HepG2 (cell line): ENCODE measurements around the gene MAML1. TPM values are rescaled to one million over a fixed set of nuclear protein-coding genes. Genes with fewer than 3 reads are reported as not detected.

ENCODE experiments used
- ATAC-seq: fragments of 200-7000 bp; cut with Tn5 transposase; 3 replicates; pipeline ENCODE4 v1.9.1; 2020; ENCODE audit warnings: mild to moderate bottlenecking, moderate library complexity
- BruUV-seq: library from RNA; stranded (reverse); fragments of 400-500 nt; replicated peaks from 2 replicates; lab custom pipeline; 2021; lab: Mats Ljungman, UMichigan
- CTCF ChIA-PET: fragments of 300-600 bp; formaldehyde crosslinking; extraction: SDS; loops from one replicate; lab custom pipeline; 2021; ENCODE audit warnings: low total read pairs, inconsistent platforms, low intra/inter-chr PET ratio; lab: Yijun Ruan, JAX
- POLR2A ChIA-PET: fragments of 350-600 bp; sonication (Branson Sonifier 250); formaldehyde crosslinking; loops from one replicate; lab custom pipeline; 2020; ENCODE audit warnings: antibody characterized with exemption, inconsistent platforms; lab: Yijun Ruan, JAX
- DNase-seq: peaks from one replicate; pipeline ENCODE4 v3.0.0-alpha.2; 2015; ENCODE audit warnings: low spot score
- FAIRE-seq: peaks from 3 replicates; lab custom pipeline; 2011; peaks lifted over from hg19 to GRCh38; lab: Jason Lieb, UNC
- H2AFZ ChIP-seq: one replicate; pipeline ENCODE4 v1.6.1; 2011; ENCODE audit warnings: low read length, inconsistent platforms
- H3K27ac ChIP-seq: fragments of 300-600 bp; 3 replicates; pipeline ENCODE4 v1.8.0; 2011; ENCODE audit warnings: mixed run types, mild to moderate bottlenecking, mixed read lengths, low read length, inconsistent platforms; ENCODE audit not compliant: insufficient read depth; ENCODE audit errors: extremely low read length
- H3K27me3 ChIP-seq, 2 experiments: fragments of 200-600 bp in 1 of 2; 2 replicates in 1 of 2; 3 replicates in 1 of 2; pipeline versions ENCODE4 v1.6.0 to v1.8.0; 2011; ENCODE audit warnings: low read length in 2 of 2, mild to moderate bottlenecking in 2 of 2, moderate library complexity in 2 of 2, inconsistent platforms in 1 of 2; ENCODE audit not compliant: insufficient read depth in 2 of 2, control insufficient read depth in 1 of 2
- H3K36me3 ChIP-seq, 2 experiments: fragments of 200-600 bp in 1 of 2; replicated peaks in 1 of 2; 2 replicates in 1 of 2; 3 replicates in 1 of 2; pipeline versions ENCODE4 v1.5.1 to v1.8.0; 2011; ENCODE audit warnings: low read length in 2 of 2, inconsistent platforms in 1 of 2; ENCODE audit not compliant: insufficient read depth in 2 of 2, control insufficient read depth in 1 of 2
- H3K4me1 ChIP-seq: 2 replicates; pipeline ENCODE4 v1.5.1; 2012; ENCODE audit warnings: low read length, inconsistent platforms; ENCODE audit not compliant: insufficient read depth
- H3K4me2 ChIP-seq: 2 replicates; pipeline ENCODE4 v1.6.0; 2011; ENCODE audit warnings: low read depth, low read length, inconsistent platforms
- H3K4me3 ChIP-seq, 3 experiments: fragments of 200-600 bp in 1 of 3; sonication (generic), shearing (Covaris generic) in 1 of 3; replicated peaks in 1 of 3; 2 replicates each; pipeline ENCODE4 v1.5.1; 2011 to 2016; ENCODE audit warnings: low read length in 3 of 3, inconsistent platforms in 2 of 3, low read depth in 2 of 3, mild to moderate bottlenecking in 2 of 3, control low read depth in 1 of 3, mixed read lengths in 1 of 3; ENCODE audit not compliant: insufficient read depth in 1 of 3
- H3K79me2 ChIP-seq: one replicate; pipeline ENCODE4 v1.6.1; 2011; ENCODE audit warnings: low read length, inconsistent platforms; ENCODE audit not compliant: insufficient read depth
- H3K9ac ChIP-seq: 2 replicates; pipeline ENCODE4 v1.6.0; 2011; ENCODE audit warnings: mild to moderate bottlenecking, low read depth, low read length, inconsistent platforms; ENCODE audit not compliant: insufficient read depth
- H3K9me3 ChIP-seq: 2 replicates; pipeline ENCODE4 v1.5.1; 2012; ENCODE audit warnings: mild to moderate bottlenecking, low read length
- H4K20me1 ChIP-seq: 2 replicates; pipeline ENCODE4 v1.6.0; 2011; ENCODE audit warnings: inconsistent platforms, mild to moderate bottlenecking, low read length, moderate library complexity; ENCODE audit not compliant: insufficient read depth
- AGO1 ChIP-seq: fragments of 200-400 bp; formaldehyde crosslinking; IDR thresholded peaks from 2 replicates; pipeline ENCODE4 v1.6.1; 2017; ENCODE audit warnings: mild to moderate bottlenecking, low read depth, low read length, moderate library complexity; ENCODE audit not compliant: poor library complexity, severe bottlenecking
- RBFOX2 ChIP-seq: fragments of 200-400 bp; formaldehyde crosslinking; IDR thresholded peaks from 2 replicates; pipeline ENCODE4 v1.6.1; 2017; ENCODE audit warnings: low read depth, mild to moderate bottlenecking, low read length
- SCMH1 ChIP-seq: sonication (generic); formaldehyde crosslinking; IDR thresholded peaks from 2 replicates; pipeline ENCODE4 v1.9.0; 2021; ENCODE audit warnings: missing genetic modification reagents, mild to moderate bottlenecking, borderline replicate concordance
- ZFYVE20 ChIP-seq: sonication (generic); formaldehyde crosslinking; IDR thresholded peaks from 2 replicates; pipeline ENCODE4 v1.8.0; 2023; ENCODE audit warnings: low read depth, mild to moderate bottlenecking, moderate library complexity, missing genetic modification reagents, borderline replicate concordance
- ZNF234 ChIP-seq: sonication (generic); formaldehyde crosslinking; conservative IDR thresholded peaks from 2 replicates; pipeline ENCODE4 v1.5.1; 2020; ENCODE audit warnings: mild to moderate bottlenecking, missing genetic modification reagents
- ZNF337 ChIP-seq: sonication (generic); formaldehyde crosslinking; IDR thresholded peaks from 2 replicates; pipeline ENCODE4 v1.5.1; 2020; ENCODE audit warnings: missing genetic modification reagents, low read depth, mild to moderate bottlenecking, borderline replicate concordance
- WGBS: methylation state at CpG from one replicate; pipeline ENCODE4 v1.1.6; 2017; ENCODE audit warnings: low lambda C conversion rate; 5-methylcytosine and 5-hydroxymethylcytosine counted together
- in situ Hi-C: cut with HindIII; loops from 2 replicates; pipeline ENCODE4 v1.10.0; 2017; ENCODE audit warnings: low pct_unique_long_range_greater_than_20kb; ENCODE audit not compliant: extremely low pct_ligation_motif_present
- intact Hi-C: fragments of 100-400 bp; cut with micrococcal nuclease; formaldehyde crosslinking; loops from one replicate; pipeline ENCODE4 v1.10.0; 2022; ENCODE audit not compliant: unreplicated experiment
- polyA plus RNA-seq, 8 experiments: library from polyadenylated mRNA; depleted of rRNA in 3 of 8; stranded (reverse) in 7 of 8; unstranded in 1 of 8; fragments of >200 nt; fragmentation: Illumina TruSeq in 4 of 8; extraction: Trizol in 4 of 8; gene quantifications; 2 replicates each; pipeline versions ENCODE4 v1.2.1 to v1.2.3, GENCODE V29; 2011 to 2016; ENCODE audit warnings: low read depth in 4 of 8, missing spikeins in 1 of 8, mixed read lengths in 1 of 8; ENCODE audit not compliant: insufficient read depth in 1 of 8
- total RNA-seq, 5 experiments: library from RNA; depleted of rRNA; stranded (reverse); fragments of >200 nt; fragmentation: Illumina TruSeq; extraction: Trizol; gene quantifications; 2 replicates each; pipeline ENCODE4 v1.2.3, GENCODE V29; 2016; ENCODE audit warnings: low read depth in 1 of 5
- TF ChIP-seq, protein P1 (sequence below): sonication (generic); formaldehyde crosslinking; IDR thresholded peaks from 2 replicates; pipeline ENCODE4 v1.8.1; 2023; ENCODE audit warnings: missing genetic modification reagents, inconsistent platforms, borderline replicate concordance

MAML1 gene
- total and polyA plus RNA-seq, 2 of the 13 experiments (the other 11 are each of a cell fraction or from before 2014, with no cell fraction given) = 10.0 to 10.8 TPM

- Histone ChIP-seq H3K27ac (no peak overlapping the region), H3K4me1 (peaks cover 42% of the 10 kb centered on the region), H3K9me3 (no peaks in the 10 kb centered on the region), H3K4me3 (no peak overlapping the region), H4K20me1 (peaks cover 20% of the 10 kb centered on the region; the same call in 1 of the 2 replicates), H3K4me2 (no peak overlapping the region), H3K9ac (no peak overlapping the region), H3K27me3 (no peaks in the 10 kb centered on the region), H2AFZ (no peak overlapping the region), H3K36me3 (peaks cover 28 to 43% of the 10 kb centered on the region in 2 experiments; a peak in 4 of 5 replicates), H3K79me2 (peaks cover 17% of the 10 kb centered on the region)
- intact Hi-C loops (no loop called here), in situ Hi-C loops (no loop called here)
- FAIRE-seq (no peak), ATAC-seq (no peak), DNase-seq (no peak)
- CTCF ChIA-PET = no interaction called here
- POLR2A ChIA-PET = interaction anchor here (1.1 kb wide), 1 partner anchor 25 kb away, joined by 4 read pairs; no protein-coding TSS in a partner anchor
- BruUV-seq = no TSS peak
- peak; percentile 44; the same call in 1 of the 2 replicates for TF ChIP-seq RBFOX2
- no peak for TF ChIP-seq ZFYVE20 (CRISPR knock-in tag)
- 97% methylated on average over 21 of the region's 21 CpGs for WGBS
These were observed 67.6 kb downstream of the MAML1 start for GRCh38 chr5:179800071-179800695.

- intact Hi-C loops = no loop called here
- Histone ChIP-seq H3K79me2 (peaks cover 22% of the 10 kb centered on the region), H2AFZ (no peak overlapping the region), H3K4me1 (peaks cover 41% of the 10 kb centered on the region), H3K27ac (no peak overlapping the region), H3K27me3 (no peaks in the 10 kb centered on the region)
- POLR2A ChIA-PET = interaction anchor here (1.1 kb wide), 1 partner anchor 25 kb away, joined by 4 read pairs; no protein-coding TSS in a partner anchor
- FAIRE-seq = no peak
- WGBS = 93% methylated on average over 11 of the region's 12 CpGs
- no peak for ATAC-seq
- DNase-seq = no peak
- BruUV-seq = no TSS peak
- in situ Hi-C loops = no loop called here
- TF ChIP-seq, protein P1, sequence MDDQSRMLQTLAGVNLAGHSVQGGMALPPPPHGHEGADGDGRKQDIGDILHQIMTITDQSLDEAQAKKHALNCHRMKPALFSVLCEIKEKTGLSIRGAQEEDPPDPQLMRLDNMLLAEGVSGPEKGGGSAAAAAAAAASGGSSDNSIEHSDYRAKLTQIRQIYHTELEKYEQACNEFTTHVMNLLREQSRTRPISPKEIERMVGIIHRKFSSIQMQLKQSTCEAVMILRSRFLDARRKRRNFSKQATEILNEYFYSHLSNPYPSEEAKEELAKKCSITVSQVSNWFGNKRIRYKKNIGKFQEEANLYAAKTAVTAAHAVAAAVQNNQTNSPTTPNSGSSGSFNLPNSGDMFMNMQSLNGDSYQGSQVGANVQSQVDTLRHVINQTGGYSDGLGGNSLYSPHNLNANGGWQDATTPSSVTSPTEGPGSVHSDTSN (CRISPR knock-in tag) = no peak
- no peak for TF ChIP-seq ZNF337
- peak; percentile 1 for TF ChIP-seq AGO1
- no peak for TF ChIP-seq SCMH1
- TF ChIP-seq ZNF234 = no peak
- TF ChIP-seq, all 625 proteins: peak for 1
- Histone ChIP-seq H3K4me2 (no peak overlapping the region), H3K36me3 (peaks cover 28 to 43% of the 10 kb centered on the region in 2 experiments; a peak in 4 of 5 replicates), H3K9me3 (no peaks in the 10 kb centered on the region), H3K9ac (no peak overlapping the region), H3K4me3 (no peak overlapping the region), H4K20me1 (peaks cover 20% of the 10 kb centered on the region; the same call in 1 of the 2 replicates)
- CTCF ChIA-PET = no interaction called here
These were observed 68.1 kb downstream of the MAML1 start for GRCh38 chr5:179800696-179801201.
